GM19193 (cell line): ENCODE data around the gene MICAL2.

Experiments used
- POLR2A ChIP-seq: IDR thresholded peaks from 4 replicates; pipeline ENCODE4 v1.6.1; 2011; ENCODE audit not compliant: insufficient read depth, insufficient read length; ENCODE audit errors: extremely low read depth

Gene MICAL2

DNA sequence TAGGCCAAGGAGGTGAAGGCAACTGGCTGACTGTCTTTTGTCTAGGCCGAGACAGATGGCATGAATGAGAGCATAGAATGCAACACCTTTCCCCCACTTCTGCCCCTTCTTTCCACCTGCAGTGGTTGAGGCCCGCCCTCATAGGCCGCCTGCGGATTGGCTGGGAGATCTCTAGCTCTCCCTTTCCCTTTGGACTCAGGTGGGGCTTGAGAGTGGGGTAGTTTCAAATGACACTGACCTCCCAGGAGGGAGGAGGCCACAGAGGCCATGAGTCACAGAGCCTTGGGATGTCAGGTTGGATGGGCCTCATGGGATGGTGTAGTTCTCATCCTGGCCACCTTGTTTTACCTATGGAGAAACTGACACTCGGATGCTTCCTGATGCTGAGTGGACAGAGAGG, 9.1 kb downstream of the MICAL2 start:
- no peak for TF ChIP-seq POLR2A

DNA sequence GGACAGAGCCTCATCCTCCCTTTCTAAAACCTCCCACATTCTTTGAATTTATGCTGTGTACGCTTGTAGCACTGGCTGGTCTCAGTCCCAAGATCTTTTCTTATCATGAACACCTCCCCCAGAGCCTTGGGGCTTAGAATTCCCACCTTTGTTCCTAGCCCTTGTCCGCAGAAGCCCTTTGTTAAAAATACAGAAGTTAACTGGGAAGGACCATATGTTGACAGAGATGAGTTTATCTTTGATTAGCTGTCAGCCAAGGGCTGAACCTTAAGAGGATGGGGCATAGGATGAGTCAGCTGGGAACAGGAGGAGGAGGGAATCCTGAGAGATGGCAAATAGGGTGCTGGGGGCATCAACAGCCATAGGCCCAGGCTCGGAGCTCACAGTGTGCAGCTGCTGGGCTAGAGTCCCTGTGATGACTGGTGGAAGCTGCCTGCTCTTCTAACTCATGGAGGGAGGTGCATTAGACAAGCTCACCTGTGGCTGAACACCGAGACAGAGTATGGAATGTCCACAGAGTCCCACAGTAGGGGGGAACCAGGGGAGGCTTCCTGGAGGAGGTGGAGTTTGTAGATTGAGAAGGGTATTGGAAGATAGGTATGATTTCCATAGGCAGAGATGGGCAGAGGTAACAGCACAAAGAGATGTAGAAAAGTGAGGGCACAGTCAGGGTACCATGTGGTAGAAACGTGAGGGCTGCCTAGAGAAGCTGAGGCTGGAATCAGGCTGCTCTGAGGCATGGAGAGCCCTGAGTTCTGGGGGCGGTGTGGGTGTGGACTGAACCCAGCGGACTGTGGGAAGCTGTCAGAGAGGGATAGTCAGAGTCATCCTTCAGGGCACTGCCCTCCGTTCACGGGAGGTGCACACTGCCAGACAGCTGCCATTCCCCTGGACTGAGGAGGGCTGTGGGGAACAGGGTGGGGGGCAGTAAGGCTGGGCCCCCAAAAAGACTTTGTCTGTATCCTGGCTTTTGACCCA, 9.9 kb downstream of the MICAL2 start:
- TF ChIP-seq POLR2A = no peak

- no peak for TF ChIP-seq POLR2A
Measured at GRCh38 chr11:12121011-12121410, 10.6 kb downstream of the MICAL2 start.

DNA sequence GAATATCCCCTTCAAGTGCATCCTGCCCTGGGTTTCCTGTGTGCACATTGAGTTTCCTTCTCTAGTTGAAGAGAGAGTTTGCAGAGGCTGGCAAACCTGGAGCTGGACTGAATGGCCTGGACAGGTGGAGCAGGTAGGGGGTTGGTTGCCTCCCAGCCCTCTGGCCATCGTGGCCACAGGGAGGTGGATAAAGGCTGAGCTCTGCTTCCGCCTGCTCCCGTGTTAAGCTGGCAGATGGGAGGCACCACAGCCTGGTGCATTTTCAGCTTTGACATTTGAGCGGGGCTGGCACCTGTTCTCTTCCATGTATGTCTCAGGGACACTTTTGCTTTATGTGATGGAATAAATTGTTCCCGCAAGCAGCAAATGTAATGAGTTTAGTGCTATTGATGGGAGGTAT, 11.1 kb downstream of the MICAL2 start:
- no peak for TF ChIP-seq POLR2A

- no peak for TF ChIP-seq POLR2A
Measured at GRCh38 chr11:12122083-12122482, 11.7 kb downstream of the MICAL2 start.

DNA sequence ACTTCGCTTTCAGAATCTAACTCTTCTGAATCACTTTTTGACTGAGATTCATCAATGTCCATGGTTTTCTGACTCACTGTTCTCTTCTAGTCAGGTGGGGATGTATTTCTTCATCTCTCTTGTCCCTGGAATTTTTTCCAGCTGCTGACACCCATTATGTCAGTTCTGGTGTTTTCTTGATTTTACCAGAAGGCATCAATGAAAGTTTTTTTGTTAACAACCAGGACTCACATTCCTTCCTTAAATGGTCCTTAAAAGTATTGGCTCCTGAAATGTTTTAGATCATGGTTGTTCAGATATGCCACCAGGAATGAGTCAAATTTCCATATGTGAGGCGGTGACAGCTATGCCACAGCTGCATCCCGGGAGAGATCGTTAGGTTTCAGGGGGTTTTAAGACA, 12.9 kb downstream of the MICAL2 start:
- TF ChIP-seq POLR2A = no peak

DNA sequence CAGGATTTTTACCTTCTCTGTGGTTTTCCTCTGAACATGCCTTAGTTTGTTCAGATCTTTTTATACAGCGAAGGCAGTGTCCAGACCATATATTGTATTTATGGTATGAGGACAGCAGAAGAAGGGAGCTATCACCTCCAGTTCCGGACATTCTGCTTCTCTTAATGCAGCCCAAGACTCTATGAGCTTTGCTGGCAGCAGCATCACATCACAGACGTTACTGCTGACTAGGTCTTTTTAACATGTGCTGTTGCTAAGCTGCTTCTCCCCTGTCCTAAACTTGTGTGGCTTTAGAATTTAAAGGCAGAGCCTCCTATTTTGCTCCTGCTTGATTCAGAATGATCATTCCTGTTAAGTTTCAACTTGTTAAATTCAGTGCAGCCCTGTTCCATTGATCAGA, 13.4 kb downstream of the MICAL2 start:
- no peak for TF ChIP-seq POLR2A

GRCh38 chr11:12124306-12124705, 13.9 kb downstream of the MICAL2 start:
- no peak for TF ChIP-seq POLR2A

DNA sequence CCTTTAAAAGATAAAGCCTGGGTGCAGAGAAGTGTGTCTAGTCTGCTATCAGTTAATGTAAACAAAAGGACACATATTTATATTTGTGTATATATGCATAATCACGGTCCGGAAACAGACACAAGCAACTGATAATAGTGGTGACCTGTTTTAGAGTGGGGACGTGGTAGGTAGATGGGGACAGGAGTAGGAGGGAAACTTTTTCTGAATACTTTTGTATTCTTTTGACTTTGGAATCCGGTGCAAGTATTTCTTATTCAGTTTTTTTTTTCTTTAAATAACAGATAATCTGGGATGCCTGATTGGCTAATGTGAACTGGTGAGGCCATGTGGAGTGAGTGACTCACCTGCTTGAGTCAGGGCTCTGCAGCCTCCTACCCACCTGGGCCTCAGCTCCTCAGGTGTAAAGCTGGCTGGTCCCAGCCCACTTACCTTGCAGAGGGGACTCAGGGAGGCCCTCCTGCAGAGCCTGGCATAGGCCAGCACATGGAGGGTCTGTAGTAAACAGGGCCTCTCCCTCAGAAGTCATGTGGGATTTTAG, 15.3 kb downstream of the MICAL2 start:
- TF ChIP-seq POLR2A = no peak

GRCh38 chr11:12126344-12127019, 16.1 kb downstream of the MICAL2 start:
- TF ChIP-seq POLR2A = no peak

- no peak for TF ChIP-seq POLR2A
Measured at GRCh38 chr11:12127206-12127898, 17.0 kb downstream of the MICAL2 start.

- no peak for TF ChIP-seq POLR2A
Measured at GRCh38 chr11:12128301-12128751, 17.9 kb downstream of the MICAL2 start.

GRCh38 chr11:12129227-12129626, 18.8 kb downstream of the MICAL2 start:
- no peak for TF ChIP-seq POLR2A

DNA sequence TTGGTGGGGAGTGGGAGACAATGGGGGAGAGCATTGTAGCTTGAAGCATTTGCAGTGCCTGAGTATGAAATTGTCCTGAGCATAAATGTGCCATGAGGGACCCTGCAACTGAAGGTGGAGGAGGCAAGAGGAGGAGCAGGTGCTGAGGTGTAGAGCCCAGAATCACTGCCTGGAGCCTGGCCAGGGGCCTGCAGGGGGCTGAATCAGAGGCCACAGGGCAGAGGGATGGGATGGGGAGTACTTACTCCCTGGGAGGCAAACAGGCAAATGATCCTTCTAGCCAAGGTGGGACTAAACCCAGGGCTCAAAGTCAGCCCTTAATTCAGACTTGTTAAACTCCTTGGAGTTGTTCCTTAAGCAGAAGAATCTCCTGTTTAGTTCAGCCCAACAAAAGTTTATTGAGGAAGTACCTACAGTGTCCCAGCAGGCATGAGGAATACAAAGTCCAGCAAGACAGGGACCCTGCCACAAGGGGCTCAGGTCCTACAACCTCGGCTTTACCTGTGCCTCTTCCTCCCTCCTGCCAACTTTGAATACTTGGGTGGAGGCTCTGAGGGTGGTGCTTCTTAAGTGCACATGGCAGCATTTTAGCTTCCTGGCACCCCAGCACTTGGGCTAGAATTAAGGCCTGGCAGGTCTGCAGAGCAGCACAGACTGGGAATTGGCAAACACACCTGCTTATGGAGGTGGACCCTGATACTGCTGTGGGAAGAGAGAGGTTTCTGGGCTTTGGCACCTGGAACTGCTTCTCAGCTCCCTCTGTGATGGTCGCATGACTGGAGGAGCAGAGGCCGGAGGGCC, 20.0 kb downstream of the MICAL2 start:
- TF ChIP-seq POLR2A = no peak
